Measurements from ENCODE around the gene PLXNA3.
"Not testable (repeated sequence)": the region's sequence is repeated elsewhere in the genome, so short reads cannot be mapped to it uniquely, and the experiment has no call there.

The PLXNA3 gene

DNA sequence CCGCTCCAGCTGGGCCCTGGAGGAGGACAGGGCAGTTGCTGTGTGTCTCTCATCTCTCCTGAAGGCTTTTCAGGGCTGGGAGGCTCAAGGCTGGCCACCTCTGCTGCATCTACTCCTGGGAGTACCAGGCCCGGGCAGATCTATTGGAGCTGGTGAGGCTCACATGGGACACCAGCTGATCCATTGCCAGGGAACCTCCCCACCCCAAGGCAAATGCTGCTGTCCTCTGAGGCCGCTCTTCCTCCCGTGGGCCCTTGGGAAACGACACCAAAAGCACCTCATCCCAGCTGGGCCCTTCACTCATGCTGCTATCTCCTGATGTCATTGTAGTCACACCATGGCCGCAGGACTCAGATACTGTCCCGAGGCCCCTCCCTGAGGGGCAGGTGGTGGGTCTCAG lies 24.7 kb downstream of the PLXNA3 start:
- DNase-seq, result no peak

DNA sequence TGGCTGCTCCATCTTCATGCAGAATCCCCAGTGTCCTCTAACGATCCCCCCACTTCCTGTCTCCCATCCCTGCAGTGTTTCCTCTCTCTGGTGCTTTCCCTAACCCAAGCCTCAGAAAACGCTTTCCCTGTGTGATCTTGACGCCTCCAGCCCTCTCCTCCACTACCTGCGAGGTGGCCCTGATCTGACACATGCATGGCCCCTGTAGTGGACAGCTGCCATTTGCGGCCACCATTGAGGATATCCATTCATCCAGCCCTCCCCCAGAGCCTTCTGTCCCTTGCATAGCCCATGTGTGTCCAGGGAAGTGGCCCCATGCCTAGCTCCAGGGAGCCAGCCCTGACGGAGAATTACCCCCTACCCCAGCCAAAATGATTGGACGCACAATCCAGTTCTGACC lies 25.2 kb downstream of the PLXNA3 start:
- DNase-seq, result no peak

DNA sequence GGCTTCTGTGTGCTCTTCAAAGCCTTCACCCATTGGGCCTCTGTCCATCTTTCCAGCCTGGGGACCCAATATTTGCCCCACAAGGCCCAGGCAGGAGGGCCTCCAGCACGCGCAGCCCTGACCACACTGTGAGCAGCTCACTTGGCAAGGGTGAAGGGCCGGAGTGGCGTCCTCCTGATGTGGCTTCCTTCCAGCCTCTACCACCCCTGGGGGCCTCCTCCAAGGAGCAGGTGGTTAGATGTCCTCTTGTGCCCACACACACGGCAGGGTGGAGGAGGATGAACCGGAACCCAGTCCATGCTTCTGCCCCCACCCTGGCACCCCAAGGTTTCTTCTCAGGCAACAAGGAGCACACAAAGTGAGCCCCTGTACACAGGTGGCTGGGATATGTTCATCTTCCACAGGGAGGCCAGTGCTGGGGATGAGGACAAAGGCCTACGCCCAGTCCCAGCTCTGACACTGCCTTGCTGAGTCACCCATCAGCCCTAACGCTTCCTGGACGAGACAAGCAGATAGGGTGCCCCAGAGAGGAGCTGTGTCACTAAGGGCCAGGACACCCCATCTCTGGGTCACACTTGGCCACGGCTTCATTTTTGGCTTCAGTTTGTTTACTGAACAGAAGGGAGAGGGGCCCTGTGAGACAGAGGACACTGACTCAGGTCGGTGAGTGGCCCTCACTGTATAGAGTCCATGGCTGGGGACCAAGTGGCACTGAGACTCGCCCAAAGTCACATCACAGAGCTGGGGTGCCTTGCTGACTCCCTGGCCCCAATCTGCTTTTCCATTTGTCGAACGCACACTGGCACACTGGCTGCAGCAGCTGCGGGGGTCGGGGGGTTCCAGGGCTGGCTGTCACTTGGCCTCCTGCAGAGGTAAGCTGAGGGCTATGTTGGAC lies 26.4 kb downstream of the PLXNA3 start:
- peak in 1 of 2 donors; percentile 41 for DNase-seq

GRCh38 chrX:154485150-154486051 lies 27.3 kb downstream of the PLXNA3 start:
- no peak for DNase-seq

DNA sequence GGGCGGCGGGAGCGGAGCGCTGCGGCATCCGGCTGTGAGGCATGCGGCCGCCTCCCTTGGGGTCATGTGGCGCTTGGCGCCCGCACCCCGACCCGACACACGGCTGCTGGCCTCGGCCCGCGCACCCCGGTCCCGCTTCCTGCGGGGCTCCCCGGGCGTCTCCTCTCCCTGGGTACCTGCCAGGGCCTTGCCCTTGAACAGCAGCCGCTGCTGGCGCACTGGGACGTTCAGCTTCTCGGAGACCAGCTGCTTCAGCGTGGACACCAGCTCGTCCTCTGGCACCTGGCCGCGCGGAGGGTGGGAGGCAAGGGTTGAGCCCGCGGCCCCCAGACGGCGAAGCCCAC lies 27.9 kb downstream of the PLXNA3 start:
- DNase-seq, result peak in 1 of 2 donors; percentile 38

- peak; percentile 61 to 65 for DNase-seq
Observed at GRCh38 chrX:154486396-154487207, 28.5 kb downstream of the PLXNA3 start, which contains the start of gene UBL4A. TSS of gene UBL4A (minus strand) at chrX:154486615. CDS start at chrX:154486584, 31 bp downstream.

- no peak for DNase-seq
Observed at GRCh38 chrX:154487518-154488290, 29.6 kb downstream of the PLXNA3 start.

GRCh38 chrX:154488336-154489075 lies 30.4 kb downstream of the PLXNA3 start:
- no peak for DNase-seq

GRCh38 chrX:154489182-154489581 lies 31.1 kb downstream of the PLXNA3 start:
- DNase-seq, result no peak

GRCh38 chrX:154490021-154490413 lies 31.9 kb downstream of the PLXNA3 start:
- no peak for DNase-seq

DNA sequence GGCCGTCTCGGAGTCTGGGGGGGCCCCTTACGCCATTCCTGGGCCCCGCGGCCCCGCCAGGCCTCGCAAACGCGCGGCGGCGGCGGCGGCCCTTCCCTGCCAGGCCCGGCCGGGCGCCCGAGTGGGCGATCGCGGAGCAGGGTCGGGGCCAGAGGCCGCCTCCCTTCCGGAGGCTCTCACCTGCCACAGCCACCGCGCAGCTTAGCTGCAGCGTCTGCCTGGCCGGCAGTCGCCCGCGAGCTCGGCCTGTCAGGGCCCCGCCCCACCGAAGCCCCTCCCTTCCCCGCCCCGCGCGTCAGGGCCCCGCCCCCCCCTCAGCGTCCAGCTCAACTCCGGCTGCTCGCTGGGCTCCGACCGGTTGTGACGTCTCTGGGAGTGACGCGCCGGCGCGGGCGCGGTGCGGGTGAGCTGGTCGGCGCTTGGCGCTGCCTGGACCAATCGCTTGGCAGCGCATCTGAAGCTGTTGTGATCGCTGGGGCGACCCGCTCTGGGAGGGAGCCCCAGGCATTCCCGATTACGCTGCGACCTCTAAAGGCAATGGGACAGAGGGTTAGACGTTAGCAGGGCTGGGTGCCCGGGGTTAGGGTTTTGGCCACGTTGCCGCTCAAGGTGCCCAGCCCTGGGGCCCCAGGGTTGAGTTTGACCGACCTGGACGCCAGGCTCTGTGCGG lies 32.5 kb downstream of the PLXNA3 start, which contains the start of gene SLC10A3:
Gene SLC10A3 (minus strand): TSS at position 216 of the 670 bp plus-strand sequence. CDS start 1,689 bp downstream, outside the sequence.
- DNase-seq, result peak; percentile 93 to 96

- no peak for DNase-seq
Observed at GRCh38 chrX:154494715-154495114, 36.6 kb downstream of the PLXNA3 start.

DNA sequence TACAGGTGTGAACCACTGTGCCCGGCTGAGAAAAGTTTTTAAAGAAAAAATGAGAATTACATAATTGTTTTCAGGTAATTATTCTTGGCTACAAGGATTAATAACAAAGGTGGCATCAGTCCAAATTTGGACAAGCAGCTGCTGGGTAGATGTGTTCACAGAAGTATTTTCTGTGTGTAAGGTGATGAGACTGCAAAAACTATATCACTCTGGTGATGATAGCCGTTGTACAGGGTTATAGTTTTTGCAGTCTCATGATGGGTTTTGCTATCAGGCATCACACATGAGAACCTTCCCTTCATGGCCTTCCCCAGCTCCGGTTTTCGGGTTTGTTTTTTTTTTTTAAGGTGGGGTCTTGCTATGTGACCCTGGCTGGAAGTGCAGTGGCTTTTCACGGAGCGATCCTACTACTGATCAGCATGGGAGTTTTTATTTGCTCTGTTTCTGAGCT lies 37.4 kb downstream of the PLXNA3 start:
- DNase-seq, result no peak

- DNase-seq, result not testable (repeated sequence)
Observed at GRCh38 chrX:154496591-154497137, 38.6 kb downstream of the PLXNA3 start.

DNA sequence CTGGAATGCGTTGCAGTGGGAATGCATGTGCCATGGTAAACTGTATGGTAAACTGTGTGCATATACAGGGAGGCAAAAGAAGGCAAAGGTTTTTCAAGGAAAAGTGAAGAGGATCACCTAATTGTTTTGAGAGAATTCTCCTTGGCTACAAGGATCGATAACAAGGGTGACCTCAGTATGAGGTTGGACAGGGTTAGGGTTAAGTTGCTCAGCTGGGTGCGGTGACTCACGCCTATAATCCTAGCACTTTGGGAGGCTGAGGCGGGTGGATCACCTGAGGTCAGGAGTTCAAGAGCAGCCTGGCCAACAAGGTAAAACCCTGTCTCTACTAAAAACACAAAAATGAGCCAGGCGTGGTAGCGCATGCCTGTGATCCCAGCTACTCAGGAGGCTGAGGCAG lies 43.3 kb downstream of the PLXNA3 start:
- not testable (repeated sequence) for DNase-seq

GRCh38 chrX:154502098-154502497 lies 44.0 kb downstream of the PLXNA3 start:
- DNase-seq, result no peak

- no peak for DNase-seq
Observed at GRCh38 chrX:154502989-154503388, 44.9 kb downstream of the PLXNA3 start.

DNA sequence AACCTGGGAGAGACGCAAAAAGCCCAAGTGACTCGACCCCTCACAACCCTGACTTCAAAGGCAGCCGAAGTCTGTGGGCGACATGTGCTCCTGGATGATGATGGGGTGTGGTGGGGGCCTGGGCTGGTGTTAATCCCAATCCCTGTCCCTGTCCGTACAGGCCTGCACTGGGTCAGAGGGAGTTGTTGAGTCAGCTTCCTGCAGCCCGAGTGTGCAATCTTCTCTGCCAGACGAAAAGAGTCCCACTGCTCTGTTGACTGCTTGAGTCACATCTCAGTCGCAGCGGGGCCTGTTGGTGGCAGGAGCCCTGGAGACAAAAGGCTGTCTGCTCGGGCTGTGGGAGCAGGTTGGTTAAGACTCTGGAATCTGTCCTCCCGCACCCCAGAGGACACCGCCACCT lies 47.7 kb downstream of the PLXNA3 start:
- no peak for DNase-seq

DNA sequence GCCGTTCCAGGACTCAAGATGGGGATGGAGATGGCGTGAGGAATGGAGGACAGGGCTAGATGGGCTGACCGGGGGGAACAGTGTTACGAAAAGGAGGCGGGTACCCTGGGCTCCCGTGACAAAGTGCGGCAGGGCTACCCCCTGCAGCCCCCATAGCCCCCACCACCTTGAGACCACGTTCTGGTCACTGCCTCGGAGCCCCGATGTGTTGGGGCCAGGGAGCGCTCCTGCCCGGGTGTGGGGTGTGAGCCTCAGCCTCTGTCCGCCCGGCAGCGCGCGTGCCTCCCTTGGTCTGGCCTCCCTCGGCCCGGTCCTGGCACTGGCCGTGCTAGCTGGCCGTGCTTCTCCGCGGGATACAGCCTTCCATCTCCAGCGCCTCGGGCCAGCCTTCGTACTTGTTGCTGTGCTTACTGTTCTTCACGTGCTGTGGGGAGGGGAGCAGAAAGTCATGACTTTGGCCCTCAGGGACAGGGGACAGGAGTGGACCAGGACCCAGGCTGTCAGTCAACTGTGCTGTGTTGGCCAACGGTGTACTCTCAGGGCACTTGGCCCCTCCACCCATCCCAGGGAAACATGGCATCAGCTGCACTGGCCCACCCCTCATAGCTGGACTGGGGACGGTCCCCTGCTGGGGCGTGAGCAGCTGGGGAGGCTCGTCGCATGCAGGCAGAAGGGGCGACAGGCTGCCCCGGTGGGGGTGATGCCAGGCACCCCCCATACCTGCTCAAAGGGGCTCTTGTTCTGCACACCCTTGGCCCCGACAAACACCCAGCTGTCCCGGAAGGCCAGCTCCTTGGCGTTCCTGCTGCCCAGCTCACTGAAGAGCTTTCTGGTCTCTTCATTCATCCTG lies 48.6 kb downstream of the PLXNA3 start:
- no peak for DNase-seq
